Pancreas (tissue), 10 donors: Measurements from ENCODE around the gene RAPGEF6. TPM values are rescaled to one million over a fixed set of nuclear protein-coding genes. Genes with fewer than 3 reads are reported as not detected.
A peak's percentile ranks its signal among the peaks of the same experiment; 100 is the strongest.

Experiments used
- ATAC-seq, 4 donors: fragments of 200-7000 bp; cut with Tn5 transposase; one replicate each; pipeline versions ENCODE4 v1.8.0 to v1.9.1; 2020; ENCODE audit warnings: mild to moderate bottlenecking in 4 of 4, moderate library complexity in 4 of 4
- DNase-seq, 6 donors: peaks; one replicate each; pipeline ENCODE4 v3.0.0-alpha.2; 2020
- FAIRE-seq: peaks from 2 replicates; lab custom pipeline; 2012; peaks lifted over from hg19 to GRCh38; lab: Jason Lieb, UNC
- H3K27ac ChIP-seq, 4 donors: fragments of 200-600 bp; sonication (generic); 1 replicate in 3 of 4; 2 replicates in 1 of 4; pipeline versions ENCODE4 v1.5.0 to v1.8.0; 2020
- H3K27me3 ChIP-seq, 4 donors: fragments of 200-600 bp; one replicate each; pipeline ENCODE4 v1.8.0; 2021
- H3K36me3 ChIP-seq, 3 donors: fragments of 200-600 bp; sonication (generic) in 1 of 3; one replicate each; pipeline versions ENCODE4 v1.5.0 to v1.8.0; 2020 to 2021
- H3K4me1 ChIP-seq, 3 donors: fragments of 200-600 bp; one replicate each; pipeline ENCODE4 v1.8.0; 2021
- H3K4me3 ChIP-seq, 4 donors: fragments of 200-600 bp; sonication (generic) in 2 of 4; one replicate each; pipeline versions ENCODE4 v1.5.0 to v1.8.0; 2020 to 2021
- H3K9me3 ChIP-seq, 4 donors: fragments of 200-600 bp; one replicate each; pipeline ENCODE4 v1.8.0; 2021
- CTCF ChIP-seq, 4 donors: fragments of 200-600 bp; sonication (generic) in 3 of 4; IDR thresholded peaks; one replicate each; pipeline versions ENCODE4 v1.5.0 to v1.8.0; 2021; ENCODE audit warnings: antibody characterized with exemption in 4 of 4
- WGBS, 2 donors: extraction: QIAGEN DNeasy Blood & Tissue Kit; methylation state at CpG; one replicate each; pipeline ENCODE4 v1.1.7; 2013; 5-methylcytosine and 5-hydroxymethylcytosine counted together
- intact Hi-C, 3 donors: fragments of 100-400 bp; cut with DNase I; formaldehyde crosslinking; loops; one replicate each; pipeline versions ENCODE4 v1.11.1 to v1.14.2; 2022
- polyA plus RNA-seq, 2 donors: library from polyadenylated mRNA; stranded (reverse); fragments of 200-250 nt; gene quantifications; one replicate each; pipeline ENCODE4 v1.2.3, GENCODE V29; 2013
- total RNA-seq, 6 donors: library from RNA; stranded (reverse); fragmentation: NEBNext Ultra II Directional in 4 of 6; extraction: Animal tissue kit (Norgen Biotek cat#: 25700) in 4 of 6; gene quantifications; one replicate each; pipeline versions ENCODE4 v1.2.1 to v1.2.4, GENCODE V29; 2021 to 2023
- donor health status: healthy with polysubstance abuse.
- donor health status: DM: no; HTN: no; CAD: no; lungs with moderate emphysema.
- donor health status: DM: no; HTN: no; CAD: no.
- donor health status: control.
- donor health status: control.
- donor health status: Bipolar disorder and iron deficiency.
- donor health status: DM: yes; HTN: yes; CAD: no.
- donor health status: DM: no; HTN: no; CAD: no.
- donor health status: DM: no; HTN: no; CAD: no.
- donor health status: DM: yes; HTN: yes; CAD: no.

RAPGEF6 gene
- total and polyA plus RNA-seq, 8 donors, result 1.7 to 13.2 (median 6.7) TPM

DNA sequence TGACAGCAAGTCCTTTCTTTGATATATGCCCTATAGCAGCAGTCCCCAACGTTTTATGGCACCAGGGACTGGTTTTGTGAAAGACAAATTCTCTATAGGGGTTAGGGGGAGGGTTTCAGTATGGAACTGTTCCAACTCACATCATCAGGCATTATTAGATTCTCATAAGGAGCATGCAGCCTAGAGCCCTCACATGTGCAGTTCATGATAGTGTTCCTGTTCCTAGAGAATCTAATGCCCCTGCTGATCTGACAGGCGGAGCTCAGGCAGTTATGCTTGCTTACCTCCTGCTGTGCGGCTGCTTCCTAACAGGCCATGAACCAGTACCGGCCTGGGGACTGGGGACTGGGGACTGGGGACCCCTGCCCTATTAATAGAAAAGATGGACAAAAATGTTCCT, 2.7 kb upstream of the RAPGEF6 start:
- no peaks in the 10 kb centered on the region for H3K36me3 ChIP-seq
- H3K9me3 ChIP-seq, result no peaks in the 10 kb centered on the region
- intact Hi-C loops, result no loop called here
- H3K27ac ChIP-seq, result no peak overlapping the region
- DNase-seq (no peak), FAIRE-seq (no peak), ATAC-seq (no peak)
- WGBS, 2 donors, result 77 to 79% methylated on average over 4 of the region's 4 CpGs
- no peaks in the 10 kb centered on the region for H3K27me3 ChIP-seq
- H3K4me3 ChIP-seq, result no peak overlapping the region
- no peak for TF ChIP-seq CTCF (IDR thresholded peaks at IDR 0.05)
- H3K4me1 ChIP-seq, result peaks cover 0 to 18% (median 15%) of the 10 kb centered on the region in 3 donors

DNA sequence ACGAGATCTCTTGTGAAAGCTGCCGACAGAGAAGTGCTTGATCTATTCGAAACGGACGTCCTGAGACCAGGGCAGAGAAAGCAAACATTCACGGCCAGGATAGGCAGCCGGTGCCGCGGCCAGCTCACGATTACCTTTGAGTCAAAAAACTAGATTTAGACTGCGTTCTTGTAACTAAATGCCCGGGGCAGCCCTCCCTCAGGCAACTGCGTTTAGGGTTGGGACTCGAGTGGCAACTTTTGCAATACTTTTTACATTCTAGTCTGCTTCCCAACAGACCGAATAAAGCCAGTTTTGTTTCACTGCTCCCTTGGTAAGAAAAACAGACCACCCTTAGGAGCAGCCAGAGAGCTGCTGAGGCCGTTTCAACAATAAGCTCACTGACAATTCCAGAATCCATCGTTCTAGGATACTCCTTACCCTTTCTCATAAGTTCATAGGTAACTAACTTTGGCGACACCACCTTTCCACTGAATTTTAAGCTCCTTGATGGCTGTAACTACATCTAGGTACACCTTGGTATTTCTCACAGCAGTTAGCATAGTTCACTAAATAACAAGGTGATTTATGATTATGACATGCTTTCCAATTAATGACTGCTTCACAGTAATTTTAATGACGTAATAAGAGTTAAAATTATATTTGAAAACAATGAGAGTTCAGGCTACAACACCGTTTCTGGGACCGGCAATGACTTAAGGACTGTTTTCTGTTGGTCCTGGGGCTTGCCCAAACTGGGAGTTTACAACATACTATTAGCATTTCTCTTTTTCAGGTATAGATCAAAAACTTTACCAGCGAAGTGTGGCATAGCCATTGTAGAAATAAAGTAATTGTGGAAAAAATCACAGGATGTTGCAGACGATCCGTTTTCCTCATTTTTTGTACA, 899 bp upstream of the RAPGEF6 start:
- peak in 2 of 6 donors; percentile 26 to 61 for DNase-seq
- H3K4me1 ChIP-seq, result peaks cover 0 to 21% (median 19%) of the 10 kb centered on the region in 3 donors
- no peak for FAIRE-seq
- 1 to 2% methylated on average over 24 of the region's 24 CpGs for WGBS, 2 donors
- H3K27me3 ChIP-seq, result no peaks in the 10 kb centered on the region
- H3K27ac ChIP-seq, result peak overlapping the region; percentile 89 to 98 (median 97)
- TF ChIP-seq CTCF (IDR thresholded peaks at IDR 0.05), result no peak
- intact Hi-C loops, result no loop called here
- ATAC-seq, result peak; percentile 0 to 8 (median 4)
- H3K9me3 ChIP-seq, result no peaks in the 10 kb centered on the region
- peak overlapping the region; percentile 37 to 67 (median 53) for H3K4me3 ChIP-seq
- H3K36me3 ChIP-seq, result no peaks in the 10 kb centered on the region

- Histone ChIP-seq H3K9me3 (no peaks in the 10 kb centered on the region), H3K27ac (peak overlapping the region; percentile 89 to 98 (median 97)), H3K4me1 (peaks cover 0 to 21% (median 19%) of the 10 kb centered on the region in 3 donors), H3K27me3 (no peaks in the 10 kb centered on the region), H3K4me3 (peak overlapping the region; percentile 49 to 67 (median 64)), H3K36me3 (no peaks in the 10 kb centered on the region)
- no peak for TF ChIP-seq CTCF (IDR thresholded peaks at IDR 0.05)
- intact Hi-C loops, result no loop called here
- DNase-seq (peak in 3 of 6 donors; percentile 51 to 87 (median 73)), ATAC-seq (peak; percentile 31 to 61 (median 58)), FAIRE-seq (no peak)
- WGBS, 2 donors, result 0% methylated on average over 21 of the region's 21 CpGs
Observed at GRCh38 chr5:131634666-131634995, 398 bp downstream of the RAPGEF6 start.

GRCh38 chr5:131634238-131634637, 791 bp downstream of the RAPGEF6 start:
- Histone ChIP-seq H3K27ac (peak overlapping the region in 3 of 4 donors; percentile 89 to 98 (median 98)), H3K27me3 (no peaks in the 10 kb centered on the region), H3K4me3 (peak overlapping the region; percentile 49 to 67 (median 64)), H3K4me1 (peaks cover 0 to 21% (median 19%) of the 10 kb centered on the region in 3 donors), H3K36me3 (no peaks in the 10 kb centered on the region), H3K9me3 (no peaks in the 10 kb centered on the region)
- no peak for TF ChIP-seq CTCF (IDR thresholded peaks at IDR 0.05)
- ATAC-seq (no peak), DNase-seq (no peak), FAIRE-seq (no peak)
- WGBS, 2 donors, result 1 to 2% methylated on average over 4 of the region's 4 CpGs
- intact Hi-C loops, result no loop called here

- DNase-seq (no peak), FAIRE-seq (no peak), ATAC-seq (no peak)
- no peak for TF ChIP-seq CTCF (IDR thresholded peaks at IDR 0.05)
- intact Hi-C loops, result no loop called here
- no peaks in the 10 kb centered on the region for H3K9me3 ChIP-seq
- WGBS, 2 donors, result 35 to 39% methylated on average over 5 of the region's 5 CpGs
- H3K4me3 ChIP-seq, result peak overlapping the region in 2 of 4 donors; percentile 63 to 67
- no peaks in the 10 kb centered on the region for H3K27me3 ChIP-seq
- no peak overlapping the region for H3K27ac ChIP-seq
- H3K4me1 ChIP-seq, result peaks cover 0 to 21% (median 19%) of the 10 kb centered on the region in 3 donors
- H3K36me3 ChIP-seq, result no peaks in the 10 kb centered on the region
Observed at GRCh38 chr5:131633830-131634229, 1.2 kb downstream of the RAPGEF6 start.
